SKM-1 (cell line): Measurements from ENCODE around the gene PSMB2.
A peak's percentile ranks its signal among the peaks of the same experiment; 100 is the strongest.
"Not testable (repeated sequence)": the region's sequence is repeated elsewhere in the genome, so short reads cannot be mapped to it uniquely, and the experiment has no call there.

Experiments used
- DNase-seq: peaks from one replicate; lab custom pipeline; 2025; ENCODE audit not compliant: unreplicated experiment; lab: John Stamatoyannopoulos, UW

PSMB2 gene

GRCh38 chr1:35641233-35641866 lies at the start of gene PSMB2:
PSMB2 (minus strand) TSS chr1:35641526; CDS start chr1:35641432, 94 bp downstream.
- peak; percentile 78 for DNase-seq

DNA sequence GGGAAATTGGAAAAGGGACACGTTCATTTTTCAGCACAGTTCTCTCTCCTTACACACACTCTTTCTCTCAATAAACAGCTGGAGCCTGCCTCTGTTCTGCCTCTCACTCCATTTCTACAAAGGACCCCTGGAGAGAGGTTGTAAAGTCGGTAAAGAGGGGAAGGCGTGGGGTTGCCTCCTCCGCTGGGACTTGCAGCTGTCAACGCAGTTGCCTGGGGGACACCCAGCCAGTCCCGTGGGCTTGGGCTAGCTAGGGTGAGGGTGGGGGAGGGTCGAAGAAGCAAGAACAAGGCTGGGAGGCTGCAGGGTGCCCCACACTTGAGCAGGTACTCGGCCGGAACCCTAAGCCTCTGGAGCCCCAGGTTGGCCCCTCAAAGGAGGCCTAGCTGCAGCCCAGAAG lies 49.8 kb upstream of the PSMB2 start:
- DNase-seq = no peak

GRCh38 chr1:35690103-35690502 lies 48.8 kb upstream of the PSMB2 start:
- not testable (repeated sequence) for DNase-seq

GRCh38 chr1:35688161-35688560 lies 46.8 kb upstream of the PSMB2 start:
- no peak for DNase-seq

- DNase-seq = no peak
These were observed 41.7 kb upstream of the PSMB2 start for GRCh38 chr1:35683012-35683411.

- DNase-seq = no peak
These were observed 38.9 kb upstream of the PSMB2 start for GRCh38 chr1:35680271-35680670.

- no peak for DNase-seq
These were observed 34.4 kb upstream of the PSMB2 start for GRCh38 chr1:35675773-35676172.

DNA sequence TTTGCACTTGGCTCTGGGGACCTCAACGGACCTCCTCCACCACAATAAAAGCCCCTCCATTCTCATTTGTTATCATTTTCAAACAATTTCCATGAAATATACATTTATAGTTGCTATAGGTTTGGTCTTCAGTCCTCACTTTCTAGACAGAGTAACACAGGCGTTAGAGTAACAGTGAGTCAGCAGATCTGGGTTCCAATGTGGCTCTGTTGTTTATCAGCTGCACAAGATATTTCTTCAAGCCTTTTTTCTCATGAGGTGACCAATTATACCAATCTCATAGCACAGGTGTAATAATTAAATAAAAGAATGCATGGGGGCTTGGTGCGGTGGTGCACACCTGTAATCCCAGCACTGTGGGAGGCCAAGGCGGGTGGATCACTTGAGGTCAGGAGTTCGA lies 32.8 kb upstream of the PSMB2 start:
- no peak for DNase-seq

DNA sequence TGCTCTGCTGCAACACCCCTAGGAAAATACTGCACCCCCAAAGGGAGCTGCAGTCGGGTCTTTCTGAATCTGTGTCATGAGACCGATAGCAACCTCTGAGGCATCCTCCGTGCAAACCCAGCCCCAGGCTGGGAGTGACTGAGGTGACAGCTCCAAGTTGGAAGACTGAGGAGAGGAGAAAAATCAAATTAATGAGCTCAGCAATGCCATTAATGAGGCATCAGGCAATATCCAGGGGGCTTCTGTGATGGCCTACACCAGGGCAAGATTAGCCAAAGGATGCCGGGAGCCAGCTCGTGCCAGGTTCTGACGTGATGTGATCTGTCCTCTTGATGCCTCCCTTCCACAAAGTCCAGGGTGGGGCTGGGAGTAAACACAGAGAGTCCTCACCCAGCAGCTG lies 30.8 kb upstream of the PSMB2 start:
- no peak for DNase-seq

- DNase-seq = no peak
These were observed 27.2 kb upstream of the PSMB2 start for GRCh38 chr1:35668506-35668905.

- no peak for DNase-seq
These were observed 25.6 kb upstream of the PSMB2 start for GRCh38 chr1:35666916-35667315.

DNA sequence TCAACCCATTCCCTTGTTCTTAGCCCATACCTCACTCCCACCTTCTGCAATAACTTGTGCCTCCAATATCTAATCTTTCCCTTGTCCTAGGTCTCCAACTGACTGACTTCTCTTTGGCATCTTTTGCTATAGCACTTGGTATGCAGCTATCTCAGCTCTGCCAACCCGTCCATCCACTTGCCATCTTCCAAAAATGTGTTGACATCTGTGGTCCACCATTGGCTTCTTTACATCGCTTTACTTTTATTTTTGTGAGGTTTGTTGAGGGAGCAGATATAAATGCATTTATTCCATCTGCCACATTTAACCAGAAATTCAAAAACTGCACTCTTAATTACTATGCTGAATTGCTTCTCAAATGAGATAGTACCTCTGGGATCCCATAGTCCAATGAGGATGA lies 24.9 kb upstream of the PSMB2 start:
- DNase-seq = no peak

GRCh38 chr1:35663434-35663833 lies 22.1 kb upstream of the PSMB2 start:
- no peak for DNase-seq

- no peak for DNase-seq
These were observed 20.1 kb upstream of the PSMB2 start for GRCh38 chr1:35661474-35661795.

DNA sequence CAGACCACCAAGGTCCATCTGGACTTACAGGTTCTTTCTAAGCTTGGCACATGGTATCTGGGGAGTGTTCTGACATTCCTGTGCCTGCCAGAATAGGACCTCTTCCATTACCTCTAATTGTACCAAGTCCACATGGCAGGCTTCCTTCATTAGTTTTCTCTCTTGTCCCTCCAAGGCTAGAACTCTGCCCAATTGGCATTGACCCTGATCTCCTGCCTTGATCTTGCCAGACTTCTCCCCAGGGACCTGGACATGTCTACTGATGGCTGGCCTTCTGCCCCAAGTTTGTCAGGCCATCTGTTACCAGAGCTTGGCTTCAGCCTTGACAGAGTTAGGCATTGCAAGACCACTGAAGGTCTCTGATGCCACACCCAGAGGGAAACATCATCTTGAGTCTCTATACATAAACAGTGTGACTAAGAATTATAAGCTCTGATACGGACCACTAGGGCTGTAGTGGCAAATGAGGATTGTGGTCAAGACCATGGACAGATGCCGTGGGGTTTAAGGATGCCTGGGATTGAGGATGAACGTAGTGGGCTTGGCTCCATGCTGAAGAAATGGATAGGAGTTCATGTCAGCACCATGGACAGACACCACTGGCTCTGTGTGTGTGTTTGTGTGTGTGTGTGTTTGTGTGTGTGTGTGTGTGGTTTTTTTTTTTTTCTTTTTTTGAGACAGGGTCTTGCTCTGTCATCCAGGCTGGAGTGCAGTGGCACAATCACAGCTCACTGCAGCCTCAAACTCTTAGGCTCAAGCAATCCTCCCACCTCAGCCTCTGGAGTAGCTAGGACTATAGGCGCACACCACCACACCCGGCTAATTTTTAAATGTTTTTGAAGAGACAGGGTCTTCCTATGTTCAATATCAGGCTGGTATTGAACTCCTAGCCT lies 19.5 kb upstream of the PSMB2 start:
- no peak for DNase-seq

- no peak for DNase-seq
These were observed 18.3 kb upstream of the PSMB2 start for GRCh38 chr1:35659589-35659988.

DNA sequence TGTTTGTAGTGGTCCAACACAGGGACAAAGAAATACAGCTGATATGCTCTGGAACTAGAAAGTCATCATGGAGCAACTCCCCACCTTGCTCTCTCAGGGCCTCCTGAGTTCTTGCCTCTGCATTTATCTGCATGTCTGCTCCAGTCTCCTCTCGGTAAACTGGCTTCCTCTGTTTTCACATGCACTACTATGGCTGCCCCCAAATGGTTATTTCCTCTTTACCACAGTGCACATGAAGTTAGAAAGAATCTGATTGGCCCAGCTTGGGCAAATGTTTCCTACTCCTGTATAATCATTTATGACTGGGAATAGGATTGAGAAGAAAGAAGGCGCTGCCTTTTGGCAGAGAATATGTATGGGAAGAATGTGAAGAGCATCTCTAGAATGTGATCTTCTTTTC lies 16.5 kb upstream of the PSMB2 start:
- DNase-seq = no peak

- DNase-seq = no peak
These were observed 15.5 kb upstream of the PSMB2 start for GRCh38 chr1:35656863-35657232.

DNA sequence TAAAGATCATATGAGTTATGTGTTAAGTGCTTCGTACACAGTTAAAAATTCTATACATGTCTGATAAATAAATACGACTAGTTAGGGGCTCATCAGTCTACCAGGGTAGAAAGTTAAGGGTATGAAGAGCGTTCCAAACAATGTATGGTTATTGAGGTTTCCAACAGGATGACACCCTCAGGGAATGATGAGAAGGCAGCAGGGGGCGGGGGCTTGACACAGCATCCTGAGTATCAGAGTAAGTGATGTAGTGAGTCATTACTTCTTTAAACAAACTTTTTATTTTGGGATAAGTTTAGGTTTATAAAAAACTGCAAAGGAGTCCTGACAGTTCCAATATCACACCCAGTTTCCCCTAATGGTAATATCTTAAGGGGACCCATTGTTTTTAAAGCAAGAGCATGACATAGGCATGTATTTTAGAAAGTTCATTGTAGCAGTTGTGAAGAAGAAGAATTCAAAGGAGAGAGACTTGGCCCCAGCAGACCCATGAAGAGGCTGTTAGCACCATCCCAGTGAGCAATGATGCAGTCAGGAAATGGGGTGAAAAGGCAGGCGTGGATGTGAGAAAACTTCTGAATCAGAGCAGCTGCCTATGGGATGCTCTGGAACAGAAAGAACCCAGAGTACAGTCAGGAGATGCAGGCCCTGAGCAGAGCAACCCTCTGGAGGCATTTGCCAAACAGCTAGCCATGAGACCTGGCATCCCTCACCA lies 15.0 kb upstream of the PSMB2 start:
- no peak for DNase-seq

- DNase-seq = no peak
These were observed 13.9 kb upstream of the PSMB2 start for GRCh38 chr1:35655196-35655595.

DNA sequence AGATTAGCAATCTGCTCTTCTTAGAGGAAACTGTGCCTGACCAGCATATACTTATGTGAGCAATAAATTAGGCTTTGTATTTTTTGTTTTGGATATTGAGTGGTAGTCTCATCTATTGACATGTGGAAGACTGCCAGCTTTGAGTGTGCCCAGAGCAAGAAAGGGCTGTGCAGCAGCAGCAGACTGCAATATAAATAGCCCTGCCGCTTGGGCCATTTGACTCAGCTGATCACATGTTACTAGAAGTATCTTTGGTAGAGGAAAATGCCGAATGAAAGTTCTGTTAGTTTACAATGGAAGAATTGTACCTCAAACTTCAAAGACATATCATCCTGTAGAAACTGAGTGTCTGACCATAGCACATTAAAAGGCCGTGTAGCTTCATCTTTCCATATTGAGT lies 9.1 kb upstream of the PSMB2 start:
- DNase-seq = no peak

DNA sequence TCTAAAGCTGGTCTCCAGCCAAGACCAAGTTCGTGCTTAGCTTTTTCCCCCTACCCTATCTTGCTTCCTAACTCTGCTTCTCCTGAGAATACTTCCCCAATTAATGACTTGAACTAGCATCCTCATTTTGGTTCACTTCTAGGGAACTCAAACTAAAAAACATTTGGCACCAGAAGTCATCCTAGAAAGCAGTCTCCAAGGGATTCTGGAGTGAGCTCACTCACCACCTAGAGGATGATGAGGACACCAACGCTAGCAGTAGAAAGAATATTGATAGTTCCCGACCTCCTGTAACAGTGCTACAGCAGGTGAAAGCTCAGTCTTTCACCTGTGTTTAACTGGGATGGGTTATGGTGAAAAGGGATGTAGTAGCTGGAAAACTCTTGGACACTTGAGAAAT lies 4.7 kb upstream of the PSMB2 start:
- DNase-seq = no peak
